ENCODE results near the gene NFASC. TPM values are rescaled to one million over a fixed set of nuclear protein-coding genes. Genes with fewer than 3 reads are reported as not detected.

Gene NFASC
- total RNA-seq, 1 experiment from 2014 or later: 1.6 TPM

DNA sequence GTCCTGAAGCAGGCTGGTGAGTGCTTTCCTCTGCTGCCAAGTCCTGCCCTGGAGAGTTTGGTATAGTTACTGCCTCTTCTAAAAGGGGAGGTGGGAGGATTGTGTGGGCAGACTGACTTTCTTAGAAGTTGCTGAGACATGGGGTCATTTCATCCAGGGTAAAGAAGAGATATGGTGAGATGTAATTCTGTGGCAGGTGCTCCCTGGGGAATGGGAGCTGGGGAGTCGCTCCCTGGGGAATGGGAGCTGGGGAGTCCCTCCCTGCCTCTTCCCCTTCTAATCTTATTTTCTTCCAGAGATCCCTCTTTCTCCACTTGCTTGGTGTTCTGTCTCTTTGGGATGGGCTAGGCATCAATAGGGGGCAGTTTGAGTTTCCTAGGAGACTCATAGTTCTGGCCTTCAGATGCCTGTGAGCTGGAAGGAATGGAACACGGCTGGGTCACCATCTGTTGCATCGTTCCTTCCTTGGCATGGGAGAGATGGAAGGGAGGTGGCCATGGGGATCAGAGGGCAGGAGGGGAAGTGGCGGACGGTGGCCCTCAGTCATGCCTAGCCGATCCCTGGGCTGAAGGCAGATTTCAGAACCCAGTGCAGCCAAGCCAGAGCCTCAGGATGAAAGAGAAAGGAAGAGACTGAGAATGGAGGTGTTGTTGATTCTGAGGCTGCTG lies 59.0 kb downstream of the NFASC start:
- H3K79me2 ChIP-seq (ENCODE audit: low read length): no peaks in the 10 kb centered on the region
- peaks cover under 1% of the 10 kb centered on the region; the same call in 1 of the 2 replicates for H3K4me1 ChIP-seq (ENCODE audit: insufficient read depth, low read length)
- TF ChIP-seq EZH2phosphoT487 (IDR thresholded peaks at IDR 0.05; ENCODE audit: borderline replicate concordance, low read length) (no peak), EZH2 (IDR thresholded peaks at IDR 0.05; ENCODE audit: low read length, unreplicated experiment) (no peak)
- TF ChIP-seq, protein P1, sequence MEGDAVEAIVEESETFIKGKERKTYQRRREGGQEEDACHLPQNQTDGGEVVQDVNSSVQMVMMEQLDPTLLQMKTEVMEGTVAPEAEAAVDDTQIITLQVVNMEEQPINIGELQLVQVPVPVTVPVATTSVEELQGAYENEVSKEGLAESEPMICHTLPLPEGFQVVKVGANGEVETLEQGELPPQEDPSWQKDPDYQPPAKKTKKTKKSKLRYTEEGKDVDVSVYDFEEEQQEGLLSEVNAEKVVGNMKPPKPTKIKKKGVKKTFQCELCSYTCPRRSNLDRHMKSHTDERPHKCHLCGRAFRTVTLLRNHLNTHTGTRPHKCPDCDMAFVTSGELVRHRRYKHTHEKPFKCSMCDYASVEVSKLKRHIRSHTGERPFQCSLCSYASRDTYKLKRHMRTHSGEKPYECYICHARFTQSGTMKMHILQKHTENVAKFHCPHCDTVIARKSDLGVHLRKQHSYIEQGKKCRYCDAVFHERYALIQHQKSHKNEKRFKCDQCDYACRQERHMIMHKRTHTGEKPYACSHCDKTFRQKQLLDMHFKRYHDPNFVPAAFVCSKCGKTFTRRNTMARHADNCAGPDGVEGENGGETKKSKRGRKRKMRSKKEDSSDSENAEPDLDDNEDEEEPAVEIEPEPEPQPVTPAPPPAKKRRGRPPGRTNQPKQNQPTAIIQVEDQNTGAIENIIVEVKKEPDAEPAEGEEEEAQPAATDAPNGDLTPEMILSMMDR (conservative IDR thresholded peaks at IDR 0.05; ENCODE audit: low read depth, low read length): no peak
- H3K4me2 ChIP-seq (ENCODE audit: low read length): no peak overlapping the region
- peaks cover 61% of the 10 kb centered on the region for H3K27me3 ChIP-seq (ENCODE audit: low read length)
- H3K27ac ChIP-seq (ENCODE audit: low read length): no peak overlapping the region
- H3K4me3 ChIP-seq (ENCODE audit: low read length): no peak overlapping the region
- no peak overlapping the region for H3K9ac ChIP-seq (ENCODE audit: low read length)
- no peaks in the 10 kb centered on the region for H3K9me3 ChIP-seq (ENCODE audit: low read length)
- POLR2A ChIA-PET (ENCODE audit: unreplicated experiment): no interaction called here
- no peaks in the 10 kb centered on the region for H4K20me1 ChIP-seq (ENCODE audit: low read length)
- H3K36me3 ChIP-seq (ENCODE audit: low read depth, low read length): no peaks in the 10 kb centered on the region
- DNase-seq (no peak), ATAC-seq (no peak)
- CTCF ChIA-PET: no interaction called here
- no peaks in the 10 kb centered on the region for H3F3A ChIP-seq (ENCODE audit: low read length, unreplicated experiment)
- no peak overlapping the region for H2AFZ ChIP-seq (ENCODE audit: low read length)
- H3K9me2 ChIP-seq (replicated peaks; ENCODE audit: low read length): no peaks in the 10 kb centered on the region
- BruUV-seq (replicated peaks): no TSS peak
- intact Hi-C loops (cut with micrococcal nuclease): no loop called here

DNA sequence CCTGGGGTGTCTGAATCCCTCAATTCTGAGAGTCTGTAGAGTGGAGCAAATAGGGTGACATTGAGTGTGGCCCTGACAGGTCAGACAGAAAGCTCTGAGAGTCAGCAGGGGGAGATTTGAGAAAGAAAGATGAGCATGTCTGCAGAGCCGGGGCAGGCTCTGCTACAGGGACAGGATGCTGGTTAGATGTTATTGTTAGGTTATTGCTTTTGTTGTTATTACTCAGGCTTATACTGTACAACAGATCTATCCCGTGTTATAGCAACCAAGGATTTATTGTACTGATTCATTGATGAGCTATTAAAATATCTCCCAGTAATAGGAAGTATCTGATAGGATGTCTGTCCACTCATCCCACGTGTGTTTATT lies 59.5 kb downstream of the NFASC start:
- no peak overlapping the region for H3K27ac ChIP-seq (ENCODE audit: low read length)
- H3K27me3 ChIP-seq (ENCODE audit: low read length): peaks cover 66% of the 10 kb centered on the region
- BruUV-seq (replicated peaks): no TSS peak
- no peak; the same call in 1 of the 2 replicates for ATAC-seq
- no peaks in the 10 kb centered on the region for H3K79me2 ChIP-seq (ENCODE audit: low read length)
- H3F3A ChIP-seq (ENCODE audit: low read length, unreplicated experiment): no peaks in the 10 kb centered on the region
- no peaks in the 10 kb centered on the region for H3K36me3 ChIP-seq (ENCODE audit: low read depth, low read length)
- H3K9me3 ChIP-seq (ENCODE audit: low read length): no peaks in the 10 kb centered on the region
- DNase-seq: no peak
- no peaks in the 10 kb centered on the region for H3K9me2 ChIP-seq (replicated peaks; ENCODE audit: low read length)
- H2AFZ ChIP-seq (ENCODE audit: low read length): no peak overlapping the region
- ChIA-PET CTCF (interaction anchor here (0.7 kb wide), 1 partner anchor 93 kb away, joined by 3 read pairs; no protein-coding TSS in a partner anchor), POLR2A (ENCODE audit: unreplicated experiment) (no interaction called here)
- H3K4me2 ChIP-seq (ENCODE audit: low read length): no peak overlapping the region
- H3K4me3 ChIP-seq (ENCODE audit: low read length): no peak overlapping the region
- no peaks in the 10 kb centered on the region for H3K4me1 ChIP-seq (ENCODE audit: insufficient read depth, low read length)
- intact Hi-C loops (cut with micrococcal nuclease): no loop called here
- no peaks in the 10 kb centered on the region for H4K20me1 ChIP-seq (ENCODE audit: low read length)
- no peak overlapping the region for H3K9ac ChIP-seq (ENCODE audit: low read length)
- TF ChIP-seq, protein P1 (conservative IDR thresholded peaks at IDR 0.05; ENCODE audit: low read depth, low read length): no peak
- TF ChIP-seq EZH2 (IDR thresholded peaks at IDR 0.05; ENCODE audit: low read length, unreplicated experiment): no peak
- no peak for TF ChIP-seq EZH2phosphoT487 (IDR thresholded peaks at IDR 0.05; ENCODE audit: borderline replicate concordance, low read length)

DNA sequence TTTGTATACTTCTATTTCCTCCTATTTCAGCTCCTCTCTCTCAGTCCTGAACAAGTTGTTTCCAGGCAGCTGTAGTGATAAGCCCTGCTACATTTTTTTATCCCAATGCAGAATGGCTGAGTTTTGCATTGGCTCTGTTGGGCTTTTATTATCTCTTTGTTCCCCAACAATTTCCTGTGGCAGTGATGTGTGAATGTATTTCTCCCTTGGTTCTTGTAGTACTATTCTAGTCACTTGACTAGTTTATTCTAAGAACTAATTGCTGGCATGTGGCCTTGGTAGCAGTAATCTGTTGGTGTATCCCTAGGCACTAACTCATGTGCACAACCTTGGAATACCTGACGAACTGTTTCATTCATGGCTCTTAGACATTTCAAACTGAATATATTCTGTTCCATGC lies 60.7 kb downstream of the NFASC start:
- peaks cover 66% of the 10 kb centered on the region for H3K27me3 ChIP-seq (ENCODE audit: low read length)
- ATAC-seq: no peak
- intact Hi-C loops (cut with micrococcal nuclease): no loop called here

More for the DNA sequence above, 60.7 kb downstream of the NFASC start:
- Histone ChIP-seq H3K9me2 (replicated peaks; ENCODE audit: low read length) (no peaks in the 10 kb centered on the region), H3K4me3 (ENCODE audit: low read length) (no peak overlapping the region), H3K9me3 (ENCODE audit: low read length) (no peaks in the 10 kb centered on the region), H3K4me1 (ENCODE audit: insufficient read depth, low read length) (no peaks in the 10 kb centered on the region), H4K20me1 (ENCODE audit: low read length) (no peaks in the 10 kb centered on the region), H3F3A (ENCODE audit: low read length, unreplicated experiment) (no peaks in the 10 kb centered on the region), H3K79me2 (ENCODE audit: low read length) (no peaks in the 10 kb centered on the region), H3K4me2 (ENCODE audit: low read length) (no peak overlapping the region), H3K27ac (ENCODE audit: low read length) (no peak overlapping the region), H3K36me3 (ENCODE audit: low read depth, low read length) (no peaks in the 10 kb centered on the region), H2AFZ (ENCODE audit: low read length) (no peak overlapping the region), H3K9ac (ENCODE audit: low read length) (no peak overlapping the region)
- no TSS peak for BruUV-seq (replicated peaks)
- CTCF ChIA-PET: no interaction called here
- POLR2A ChIA-PET (ENCODE audit: unreplicated experiment): no interaction called here
- TF ChIP-seq EZH2 (IDR thresholded peaks at IDR 0.05; ENCODE audit: low read length, unreplicated experiment) (no peak), EZH2phosphoT487 (IDR thresholded peaks at IDR 0.05; ENCODE audit: borderline replicate concordance, low read length) (no peak)
- TF ChIP-seq, protein P1 (conservative IDR thresholded peaks at IDR 0.05; ENCODE audit: low read depth, low read length): no peak
- no peak for DNase-seq
